Measurements from ENCODE around the gene CXorf38.

CXorf38 gene

DNA sequence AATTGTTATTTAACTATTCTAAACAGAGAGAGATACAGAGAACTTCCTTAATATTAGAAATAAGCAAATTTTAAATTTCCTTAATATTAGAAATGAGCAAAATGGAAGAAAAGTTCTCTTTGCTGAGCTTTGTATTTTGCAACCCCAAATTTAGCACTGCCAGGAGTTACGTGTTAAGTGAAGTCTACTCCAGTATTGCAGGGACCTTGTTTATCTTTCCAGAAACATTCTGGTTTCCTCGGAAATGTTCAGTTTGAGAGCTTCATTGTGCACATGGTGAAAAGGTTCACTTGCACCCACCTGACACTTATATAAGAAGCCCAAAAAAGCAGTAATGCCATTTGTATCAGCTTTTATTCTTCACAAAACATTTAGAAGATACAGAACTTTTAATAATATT, 6.2 kb upstream of the CXorf38 start:
- in situ Hi-C loops (cut with MboI; ENCODE audit: low sequenced_read_pairs, unreplicated experiment), result no loop called here
- DNase-seq (ENCODE audit: low spot score), result no peak

DNA sequence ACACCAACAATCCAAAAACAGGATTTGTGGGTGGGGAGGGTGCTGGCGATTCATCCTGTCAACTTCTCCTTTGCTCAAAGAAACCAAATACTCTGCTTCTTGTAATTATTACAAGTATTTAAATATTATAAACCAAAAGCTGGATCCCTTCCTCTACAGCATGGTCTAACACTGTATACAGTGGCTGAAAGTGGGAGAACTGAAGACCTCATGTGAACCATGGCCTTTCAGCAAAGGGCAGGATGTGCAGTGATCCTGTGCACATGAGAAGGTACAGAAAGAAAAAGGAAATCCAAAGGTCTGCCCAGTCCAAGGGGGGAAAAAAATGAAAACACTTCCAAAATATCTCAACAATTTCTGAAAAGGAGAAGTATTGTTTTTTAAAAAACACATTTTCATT, 5.3 kb upstream of the CXorf38 start:
- TF ChIP-seq, protein P1, sequence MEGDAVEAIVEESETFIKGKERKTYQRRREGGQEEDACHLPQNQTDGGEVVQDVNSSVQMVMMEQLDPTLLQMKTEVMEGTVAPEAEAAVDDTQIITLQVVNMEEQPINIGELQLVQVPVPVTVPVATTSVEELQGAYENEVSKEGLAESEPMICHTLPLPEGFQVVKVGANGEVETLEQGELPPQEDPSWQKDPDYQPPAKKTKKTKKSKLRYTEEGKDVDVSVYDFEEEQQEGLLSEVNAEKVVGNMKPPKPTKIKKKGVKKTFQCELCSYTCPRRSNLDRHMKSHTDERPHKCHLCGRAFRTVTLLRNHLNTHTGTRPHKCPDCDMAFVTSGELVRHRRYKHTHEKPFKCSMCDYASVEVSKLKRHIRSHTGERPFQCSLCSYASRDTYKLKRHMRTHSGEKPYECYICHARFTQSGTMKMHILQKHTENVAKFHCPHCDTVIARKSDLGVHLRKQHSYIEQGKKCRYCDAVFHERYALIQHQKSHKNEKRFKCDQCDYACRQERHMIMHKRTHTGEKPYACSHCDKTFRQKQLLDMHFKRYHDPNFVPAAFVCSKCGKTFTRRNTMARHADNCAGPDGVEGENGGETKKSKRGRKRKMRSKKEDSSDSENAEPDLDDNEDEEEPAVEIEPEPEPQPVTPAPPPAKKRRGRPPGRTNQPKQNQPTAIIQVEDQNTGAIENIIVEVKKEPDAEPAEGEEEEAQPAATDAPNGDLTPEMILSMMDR (IDR thresholded peaks at IDR 0.05; ENCODE audit: borderline replicate concordance, control extremely low read depth, extremely low read depth, insufficient read depth, missing control alignments), result no peak
- DNase-seq (ENCODE audit: low spot score), result no peak
- in situ Hi-C loops (cut with MboI; ENCODE audit: low sequenced_read_pairs, unreplicated experiment), result no loop called here

More for the DNA sequence above, 6.2 kb upstream of the CXorf38 start:
- TF ChIP-seq, protein P1 (IDR thresholded peaks at IDR 0.05; ENCODE audit: borderline replicate concordance, control extremely low read depth, extremely low read depth, insufficient read depth, missing control alignments), result no peak

DNA sequence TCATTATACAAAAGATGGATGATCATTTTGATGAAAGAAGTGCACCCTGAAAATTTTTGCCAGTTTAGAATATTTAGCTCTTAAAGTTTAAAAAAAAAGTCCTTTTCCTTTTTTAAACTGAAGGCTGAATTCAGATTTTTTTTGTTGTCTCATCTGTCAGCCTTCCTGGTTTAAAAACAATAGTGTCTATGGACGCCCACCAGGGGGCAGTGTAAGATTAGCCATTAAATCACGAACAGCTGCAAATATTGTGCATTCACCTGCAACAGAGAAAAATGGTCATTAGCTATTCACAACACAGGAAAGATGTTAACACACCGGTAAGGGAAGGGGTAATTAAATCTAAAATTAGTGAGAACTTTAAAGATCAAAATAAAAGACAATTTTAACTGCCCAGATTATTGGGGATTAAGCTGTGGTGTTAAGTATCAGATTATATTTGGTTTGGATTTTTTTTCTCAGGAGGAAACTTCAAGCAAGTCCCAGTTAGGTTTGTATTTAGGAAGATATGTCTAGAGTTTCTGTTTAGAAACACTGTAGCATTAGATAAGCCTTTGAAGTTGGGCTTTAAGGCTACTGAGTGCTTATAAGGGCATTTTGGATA, 4.4 kb upstream of the CXorf38 start:
- TF ChIP-seq, protein P1 (IDR thresholded peaks at IDR 0.05; ENCODE audit: borderline replicate concordance, control extremely low read depth, extremely low read depth, insufficient read depth, missing control alignments), result peak; percentile 59
- in situ Hi-C loops (cut with MboI; ENCODE audit: low sequenced_read_pairs, unreplicated experiment), result no loop called here
- peak; percentile 35 for DNase-seq (ENCODE audit: low spot score)

DNA sequence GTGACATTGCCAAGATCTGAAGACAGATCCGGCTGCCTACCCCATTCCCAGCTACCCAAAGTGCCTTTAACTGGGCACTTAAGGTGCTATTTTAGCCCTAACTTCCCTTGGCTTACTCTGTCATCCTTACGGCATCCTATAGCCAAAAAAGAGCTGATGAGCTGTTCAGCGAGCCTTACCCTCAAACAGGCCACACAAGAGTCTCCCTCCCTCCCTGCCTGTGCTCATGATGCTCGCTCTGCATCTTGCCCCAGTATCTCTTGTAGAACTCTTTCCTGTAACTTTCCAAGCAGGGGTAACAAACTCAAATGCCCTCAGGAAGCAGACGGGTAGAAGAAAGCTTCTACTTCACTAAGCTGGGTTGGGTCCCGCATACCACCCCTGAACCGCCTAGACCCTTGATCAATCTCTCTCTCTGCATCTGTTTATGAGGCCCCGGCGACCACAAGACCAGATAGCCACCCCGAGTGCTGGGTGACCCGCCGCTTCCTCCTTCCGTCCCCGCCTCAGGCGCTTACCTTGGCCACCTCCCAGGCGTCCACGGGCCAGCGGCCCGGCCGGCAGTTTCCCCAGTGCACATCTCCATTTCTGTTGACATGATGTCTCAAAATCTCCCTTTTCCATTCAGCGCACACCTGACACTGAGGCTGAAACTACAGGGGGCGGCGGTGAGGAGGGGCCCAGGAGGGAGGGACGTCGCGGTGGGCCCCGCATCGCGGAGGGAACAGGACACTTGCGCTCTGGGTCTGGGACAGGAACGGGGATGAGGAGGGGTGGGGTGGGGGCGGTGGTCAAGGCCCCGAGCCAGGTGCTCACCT, 663 bp downstream of the CXorf38 start:
- DNase-seq (ENCODE audit: low spot score), result peak; percentile 58
- in situ Hi-C loops (cut with MboI; ENCODE audit: low sequenced_read_pairs, unreplicated experiment), result loop anchor here (10.0 kb wide), 1 partner anchor 102 kb away; no protein-coding TSS in a partner anchor

DNA sequence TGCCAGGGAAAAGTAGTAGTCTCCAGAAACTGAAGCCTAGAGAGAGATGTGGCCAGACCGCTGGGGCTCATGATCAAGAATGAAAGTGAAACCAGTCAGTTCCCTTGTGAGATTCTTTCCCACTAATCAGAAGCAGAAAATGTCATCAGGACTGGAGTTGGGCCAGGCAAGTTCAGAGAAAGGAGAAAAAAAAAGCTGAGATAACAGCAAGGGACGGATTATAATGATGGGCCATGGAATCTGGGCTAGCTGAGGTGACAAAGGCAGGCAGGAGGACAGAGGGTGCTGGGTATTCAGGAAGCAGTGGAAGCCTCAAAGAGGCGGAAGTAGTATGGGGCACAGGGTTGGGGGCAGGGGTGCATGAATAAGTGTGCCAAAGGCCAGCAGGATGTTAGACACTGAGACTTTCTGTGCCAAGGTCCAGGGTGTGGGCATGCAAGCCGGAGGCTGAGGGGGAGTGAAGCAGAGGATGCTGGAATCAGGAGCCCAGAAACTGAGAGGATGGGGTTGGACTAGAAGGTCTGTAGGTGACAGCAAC, 2.5 kb downstream of the CXorf38 start:
- DNase-seq (ENCODE audit: low spot score), result peak; percentile 56
- TF ChIP-seq, protein P1 (IDR thresholded peaks at IDR 0.05; ENCODE audit: borderline replicate concordance, control extremely low read depth, extremely low read depth, insufficient read depth, missing control alignments), result no peak
- in situ Hi-C loops (cut with MboI; ENCODE audit: low sequenced_read_pairs, unreplicated experiment), result loop anchor here (10.0 kb wide), 1 partner anchor 100 kb away; no protein-coding TSS in a partner anchor

More for the DNA sequence above, 663 bp downstream of the CXorf38 start:
- TF ChIP-seq, protein P1 (IDR thresholded peaks at IDR 0.05; ENCODE audit: borderline replicate concordance, control extremely low read depth, extremely low read depth, insufficient read depth, missing control alignments), result no peak

DNA sequence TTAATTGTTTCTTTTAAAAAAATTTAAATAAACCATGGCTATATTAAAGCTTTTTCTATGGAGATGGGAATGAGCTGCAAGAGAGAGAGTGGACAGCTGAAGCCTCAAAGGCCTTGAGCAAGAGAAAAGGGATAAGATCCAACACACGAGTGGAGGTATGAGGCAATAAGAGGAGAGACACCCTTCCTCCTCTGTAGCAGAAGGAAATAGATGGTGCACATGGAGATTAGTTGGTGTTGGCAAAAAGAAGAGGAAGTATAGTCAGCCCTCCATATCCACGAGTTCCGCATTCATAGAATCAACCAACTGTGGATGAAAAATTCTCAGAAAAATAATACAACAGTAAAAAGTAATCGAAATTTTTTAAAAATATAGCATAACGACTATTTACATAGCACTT, 3.2 kb downstream of the CXorf38 start:
- in situ Hi-C loops (cut with MboI; ENCODE audit: low sequenced_read_pairs, unreplicated experiment), result loop anchor here (10.0 kb wide), 1 partner anchor 99 kb away; no protein-coding TSS in a partner anchor
- TF ChIP-seq, protein P1 (IDR thresholded peaks at IDR 0.05; ENCODE audit: borderline replicate concordance, control extremely low read depth, extremely low read depth, insufficient read depth, missing control alignments), result no peak
- DNase-seq (ENCODE audit: low spot score), result no peak

All from GM13976 (cell line).